Thyroid gland (tissue), 4 donors: ENCODE data around the gene AP2B1. TPM values are rescaled to one million over a fixed set of nuclear protein-coding genes. Genes with fewer than 3 reads are reported as not detected.

Experiments used
- DNase-seq, 2 donors: peaks; one replicate each; pipeline ENCODE4 v3.0.0-alpha.2; 2019
- H3K27ac ChIP-seq, 3 donors: fragments of 200-600 bp; sonication (generic); 1 replicate in 2 of 3; 2 replicates in 1 of 3; pipeline ENCODE4 v1.5.1; 2016 to 2019; ENCODE audit warnings: mild to moderate bottlenecking in 1 of 3, moderate library complexity in 1 of 3
- H3K27me3 ChIP-seq: fragments of 200-600 bp; sonication (generic); one replicate; pipeline ENCODE4 v1.5.1; 2019
- H3K36me3 ChIP-seq, 2 donors: fragments of 200-600 bp; sonication (generic); one replicate each; pipeline ENCODE4 v1.5.1; 2016 to 2019
- H3K4me1 ChIP-seq, 2 donors: fragments of 200-600 bp; sonication (generic); one replicate each; pipeline ENCODE4 v1.5.1; 2017 to 2019
- H3K4me3 ChIP-seq, 3 donors: fragments of 200-600 bp; sonication (generic); replicated peaks in 1 of 3; 1 replicate in 2 of 3; 2 replicates in 1 of 3; pipeline ENCODE4 v1.5.1; 2016; ENCODE audit warnings: mild to moderate bottlenecking in 1 of 3
- H3K9me3 ChIP-seq: fragments of 200-600 bp; sonication (generic); one replicate; pipeline ENCODE4 v1.5.1; 2017
- POLR2A ChIP-seq, 2 donors: fragments of 450-650 bp; IDR thresholded peaks; one replicate each; pipeline ENCODE4 v1.6.1; 2017; ENCODE audit warnings: antibody characterized with exemption in 2 of 2, mild to moderate bottlenecking in 2 of 2, moderate library complexity in 1 of 2
- WGBS, 2 donors: methylation state at CpG; one replicate each; pipeline ENCODE4 v1.1.5; 2017; 5-methylcytosine and 5-hydroxymethylcytosine counted together
- intact Hi-C: fragments of 100-400 bp; cut with DNase I; formaldehyde crosslinking; loops from one replicate; pipeline ENCODE4 v1.15.1; 2023
- total RNA-seq, 4 donors: library from RNA; depleted of rRNA; stranded (reverse); fragments of >200 nt; gene quantifications; one replicate each; pipeline ENCODE4 v1.2.3, GENCODE V29; 2016
- TF ChIP-seq, protein P1 (sequence below), 6 experiments: fragments of 200-600 bp in 3 of 6; fragments of 450-650 bp in 3 of 6; sonication (generic) in 3 of 6; IDR thresholded peaks; one replicate each; pipeline ENCODE4 v1.5.1; 2016 to 2019; ENCODE audit warnings: antibody characterized with exemption in 6 of 6, mild to moderate bottlenecking in 2 of 6, inconsistent platforms in 1 of 6, moderate library complexity in 1 of 6

AP2B1 gene
- total RNA-seq, 4 donors from 2014 or later, result 105 to 162 (median 122) TPM

DNA sequence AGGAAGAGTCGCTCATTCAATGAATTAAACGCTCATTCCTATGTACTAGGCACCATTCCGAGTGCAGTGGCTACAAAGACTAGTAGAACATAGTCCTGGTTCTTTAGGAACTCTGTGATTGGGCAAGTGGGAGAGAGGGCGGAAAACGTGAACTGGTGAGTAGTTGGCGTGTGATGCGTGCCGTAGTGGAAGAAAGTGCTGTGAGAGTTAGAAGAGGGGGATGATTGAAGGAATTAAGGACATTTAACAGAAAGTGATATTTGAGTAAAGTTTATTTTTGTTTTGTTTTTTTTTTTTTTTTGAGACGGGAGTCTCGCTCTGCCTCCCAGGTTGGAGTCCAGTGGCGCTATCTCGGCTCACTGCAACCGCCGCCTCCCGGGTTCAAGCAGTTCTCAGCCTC lies 18.6 kb upstream of the AP2B1 start:
- Histone ChIP-seq H3K4me3 (peak overlapping the region; percentile 18 to 56 (median 51)), H3K9me3 (no peaks in the 10 kb centered on the region), H3K27ac (peak overlapping the region in 2 of 3 donors; percentile 53 to 72), H3K4me1 (peaks cover 15 to 27% of the 10 kb centered on the region in 2 donors), H3K36me3 (no peaks in the 10 kb centered on the region), H3K27me3 (no peaks in the 10 kb centered on the region)
- peak; percentile 21 to 22 for DNase-seq
- intact Hi-C loops, result loop anchor here (10.0 kb wide), 1 partner anchor 324 kb away; the partner anchor contains the start of gene SLFN5
- no peak for TF ChIP-seq POLR2A (IDR thresholded peaks at IDR 0.05)
- TF ChIP-seq, protein P1, sequence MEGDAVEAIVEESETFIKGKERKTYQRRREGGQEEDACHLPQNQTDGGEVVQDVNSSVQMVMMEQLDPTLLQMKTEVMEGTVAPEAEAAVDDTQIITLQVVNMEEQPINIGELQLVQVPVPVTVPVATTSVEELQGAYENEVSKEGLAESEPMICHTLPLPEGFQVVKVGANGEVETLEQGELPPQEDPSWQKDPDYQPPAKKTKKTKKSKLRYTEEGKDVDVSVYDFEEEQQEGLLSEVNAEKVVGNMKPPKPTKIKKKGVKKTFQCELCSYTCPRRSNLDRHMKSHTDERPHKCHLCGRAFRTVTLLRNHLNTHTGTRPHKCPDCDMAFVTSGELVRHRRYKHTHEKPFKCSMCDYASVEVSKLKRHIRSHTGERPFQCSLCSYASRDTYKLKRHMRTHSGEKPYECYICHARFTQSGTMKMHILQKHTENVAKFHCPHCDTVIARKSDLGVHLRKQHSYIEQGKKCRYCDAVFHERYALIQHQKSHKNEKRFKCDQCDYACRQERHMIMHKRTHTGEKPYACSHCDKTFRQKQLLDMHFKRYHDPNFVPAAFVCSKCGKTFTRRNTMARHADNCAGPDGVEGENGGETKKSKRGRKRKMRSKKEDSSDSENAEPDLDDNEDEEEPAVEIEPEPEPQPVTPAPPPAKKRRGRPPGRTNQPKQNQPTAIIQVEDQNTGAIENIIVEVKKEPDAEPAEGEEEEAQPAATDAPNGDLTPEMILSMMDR (IDR thresholded peaks at IDR 0.05), result no peak
- WGBS, 2 donors, result 20 to 29% methylated on average over 15 of the region's 15 CpGs

DNA sequence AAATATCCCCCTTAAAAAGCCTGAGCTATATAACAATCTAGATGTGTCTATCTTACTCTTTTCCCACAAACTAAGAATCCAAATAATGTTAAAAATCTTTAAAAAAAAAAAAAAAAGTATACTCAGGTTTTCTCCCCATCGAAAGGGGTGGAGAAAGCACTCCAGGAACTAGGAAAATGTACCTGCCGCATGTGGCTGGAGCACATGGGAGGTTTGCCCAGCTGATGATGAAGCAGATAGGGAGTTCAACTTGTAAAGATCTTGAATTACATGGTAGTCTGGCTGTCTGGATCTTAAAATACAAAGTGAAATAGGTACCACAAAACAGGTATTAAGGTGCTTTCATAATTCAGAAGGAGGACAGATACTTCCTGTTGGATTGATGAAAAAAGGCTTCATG lies 17.7 kb upstream of the AP2B1 start:
- no peak overlapping the region for H3K4me3 ChIP-seq
- no peaks in the 10 kb centered on the region for H3K27me3 ChIP-seq
- H3K4me1 ChIP-seq, result peaks cover 15 to 27% of the 10 kb centered on the region in 2 donors
- no peaks in the 10 kb centered on the region for H3K9me3 ChIP-seq
- no peak overlapping the region for H3K27ac ChIP-seq
- DNase-seq, result no peak
- TF ChIP-seq POLR2A (IDR thresholded peaks at IDR 0.05), result no peak
- TF ChIP-seq, protein P1 (IDR thresholded peaks at IDR 0.05), result no peak
- WGBS, 2 donors, result 77 to 87% methylated on average over 2 of the region's 2 CpGs
- peaks cover 2 to 5% of the 10 kb centered on the region in 2 donors for H3K36me3 ChIP-seq
- intact Hi-C loops, result loop anchor here (10.0 kb wide), 1 partner anchor 325 kb away; the partner anchor contains the start of gene SLFN5

DNA sequence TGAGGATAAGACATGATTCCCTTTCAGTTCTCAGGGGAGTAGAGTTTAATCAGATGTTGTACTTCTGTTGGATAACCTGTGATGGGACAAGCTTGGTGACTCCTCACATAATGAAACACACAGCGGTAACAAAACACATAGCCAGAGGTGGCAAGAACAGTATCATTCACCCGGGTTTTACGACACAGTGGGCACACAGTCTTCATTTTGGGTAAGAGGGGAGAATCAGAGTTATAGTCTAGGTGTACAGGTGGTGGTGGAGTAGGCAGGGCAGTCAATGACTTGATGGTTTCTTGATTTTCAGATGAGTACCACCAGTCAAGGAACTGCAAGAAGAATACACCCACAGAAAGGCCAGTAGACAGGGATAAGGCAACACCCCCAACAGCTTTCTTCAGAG lies 11.4 kb upstream of the AP2B1 start:
- Histone ChIP-seq H3K4me1 (peaks cover 15 to 17% of the 10 kb centered on the region in 2 donors), H3K27ac (no peak overlapping the region), H3K9me3 (no peaks in the 10 kb centered on the region), H3K27me3 (no peaks in the 10 kb centered on the region), H3K4me3 (no peak overlapping the region), H3K36me3 (peaks cover 4 to 16% of the 10 kb centered on the region in 2 donors)
- intact Hi-C loops, result no loop called here
- WGBS, 2 donors, result 85 to 92% methylated on average over 3 of the region's 3 CpGs
- TF ChIP-seq, protein P1 (IDR thresholded peaks at IDR 0.05), result no peak
- TF ChIP-seq POLR2A (IDR thresholded peaks at IDR 0.05), result no peak
- DNase-seq, result no peak

DNA sequence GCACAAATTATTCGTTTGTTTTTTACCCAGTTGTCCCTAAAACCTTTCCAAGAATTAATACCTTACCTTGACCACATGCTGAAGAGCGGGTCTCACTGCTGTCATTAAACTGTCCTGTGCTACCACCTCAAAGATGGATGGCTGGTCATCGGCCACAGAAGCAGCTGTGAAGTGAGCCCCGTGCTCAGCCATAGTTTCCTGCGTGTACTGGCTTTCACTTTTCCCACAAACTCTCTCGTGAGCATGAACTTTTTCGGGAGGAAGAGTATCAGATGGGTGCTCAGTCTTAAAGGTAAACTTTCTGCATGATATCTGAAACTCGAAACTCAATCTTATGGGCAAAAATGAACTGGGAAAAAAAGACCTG lies 9.3 kb upstream of the AP2B1 start:
- WGBS, 2 donors, result 1 to 4% methylated on average over 8 of the region's 8 CpGs
- no peak for TF ChIP-seq POLR2A (IDR thresholded peaks at IDR 0.05)
- TF ChIP-seq, protein P1 (IDR thresholded peaks at IDR 0.05), result no peak
- Histone ChIP-seq H3K9me3 (no peaks in the 10 kb centered on the region), H3K27me3 (no peaks in the 10 kb centered on the region), H3K36me3 (peaks cover 4 to 16% of the 10 kb centered on the region in 2 donors), H3K4me3 (peak overlapping the region; percentile 68 to 79 (median 77)), H3K4me1 (peaks cover 10 to 17% of the 10 kb centered on the region in 2 donors), H3K27ac (peak overlapping the region; percentile 79 to 89 (median 86))
- intact Hi-C loops, result no loop called here
- DNase-seq, result peak; percentile 13 to 21

DNA sequence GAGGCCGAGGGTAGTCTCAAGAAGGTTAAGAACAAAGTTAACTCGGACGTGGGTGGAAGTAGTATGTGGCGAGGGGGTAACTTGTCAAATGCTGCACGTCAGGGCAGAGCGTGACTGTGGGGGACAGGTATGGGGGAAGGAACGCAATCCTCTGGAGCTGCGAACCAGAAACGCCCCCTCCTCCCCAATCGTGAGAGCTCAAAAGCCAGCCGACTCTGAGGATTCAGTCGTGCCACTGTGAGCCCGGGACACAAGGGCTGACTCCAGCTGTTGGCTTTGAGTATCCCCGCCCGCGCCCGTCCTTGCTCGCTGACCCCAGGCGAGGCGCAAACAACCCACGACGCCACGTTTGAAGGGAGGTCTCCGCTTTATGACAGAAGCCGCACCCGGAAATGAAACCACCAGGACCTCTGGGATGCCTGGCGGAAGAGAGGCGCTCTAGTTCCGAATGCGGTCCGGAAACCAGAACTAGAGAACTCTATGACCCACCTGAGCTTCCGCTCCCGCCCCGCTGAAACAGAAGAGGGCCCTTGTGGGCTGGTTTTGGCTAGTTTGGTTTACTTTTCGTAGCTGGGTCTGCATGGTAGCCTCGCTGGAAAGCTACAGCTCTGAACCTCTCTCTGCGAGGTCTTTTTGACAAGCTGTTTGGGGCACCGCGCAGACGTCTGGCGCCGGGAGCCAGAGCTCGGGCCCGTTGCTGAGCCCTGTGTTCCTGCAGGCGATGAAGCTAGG lies 8.8 kb upstream of the AP2B1 start, which contains the start of gene PEX12:
Gene PEX12 (minus strand): TSS at position 375 of the 732 bp plus-strand sequence. CDS start 550 bp downstream, outside the sequence.
- intact Hi-C loops, result no loop called here
- Histone ChIP-seq H3K9me3 (no peaks in the 10 kb centered on the region), H3K36me3 (peaks cover 4 to 16% of the 10 kb centered on the region in 2 donors), H3K27ac (peak within 1 kb of the TSS; percentile 79 to 89 (median 86)), H3K27me3 (no peaks in the 10 kb centered on the region), H3K4me1 (peaks cover 10 to 17% of the 10 kb centered on the region in 2 donors), H3K4me3 (peak within 1 kb of the TSS; percentile 68 to 79 (median 77))
- DNase-seq, result peak; percentile 92 to 93
- TF ChIP-seq POLR2A (IDR thresholded peaks at IDR 0.05), result peak in 1 of 2 donors; percentile 86
- TF ChIP-seq, protein P1 (IDR thresholded peaks at IDR 0.05), result no peak
- WGBS, 2 donors, result 0 to 1% methylated on average over 32 to 37 of the region's 45 CpGs
